ENCODE measurements around the gene MT4. TPM values are rescaled to one million over a fixed set of nuclear protein-coding genes. Genes with fewer than 3 reads are reported as not detected.

Gene MT4
- total RNA-seq, 1 experiment from 2014 or later: not detected

- no peaks in the 10 kb centered on the region; the same call in 1 of the 2 replicates for H3K79me2 ChIP-seq (ENCODE audit: low read depth)
- BruUV-seq (replicated peaks): no TSS peak
- H3K4me1 ChIP-seq (replicated peaks; ENCODE audit: insufficient read depth): peaks cover 72% of the 10 kb centered on the region
- H3F3A ChIP-seq (ENCODE audit: insufficient read depth, low read depth): peaks cover 62% of the 10 kb centered on the region
- peak in 1 of 2 experiments; percentile 92 for DNase-seq
- ChIA-PET POLR2A (ENCODE audit: unreplicated experiment) (interaction anchor here (0.6 kb wide), 5 partner anchors 51 to 1137 kb away, joined by 3 to 9 read pairs (median 6); no protein-coding TSS in a partner anchor), CTCF (interaction anchor here (1.0 to 1.6 kb wide), 3 partner anchors 30 to 95 kb away, joined by 3 to 5 read pairs (median 4); no protein-coding TSS in a partner anchor)
- H3K4me2 ChIP-seq: peak overlapping the region; percentile 90
- H3K27me3 ChIP-seq (ENCODE audit: insufficient read depth, low read depth): no peaks in the 10 kb centered on the region
- H3K9me3 ChIP-seq (ENCODE audit: insufficient read depth, low read depth): no peaks in the 10 kb centered on the region
- no peaks in the 10 kb centered on the region for H3K9me2 ChIP-seq (ENCODE audit: insufficient read depth)
- H2AFZ ChIP-seq: peak overlapping the region; percentile 18; the same call in 1 of the 2 replicates
- H3K4me3 ChIP-seq: peak overlapping the region; percentile 90; the same call in 1 of the 2 replicates
- H3K27ac ChIP-seq: peak overlapping the region; percentile 95
- H4K20me1 ChIP-seq (ENCODE audit: insufficient read depth): no peaks in the 10 kb centered on the region
- H3K36me3 ChIP-seq (ENCODE audit: low read depth): no peaks in the 10 kb centered on the region
- TF ChIP-seq EZH2 (IDR thresholded peaks at IDR 0.05; ENCODE audit: low read depth) (no peak), CTCF (conservative IDR thresholded peaks at IDR 0.05) (no peak)
- intact Hi-C loops (cut with micrococcal nuclease; ENCODE audit: unreplicated experiment): loop anchor here (1.0 to 10.0 kb wide), 7 partner anchors 20 to 1134 kb away; partner anchors contain the start of gene MT1X
These were observed 41.7 kb downstream of the MT4 start for GRCh38 chr16:56606476-56607108.

- Histone ChIP-seq H3K4me1 (replicated peaks; ENCODE audit: insufficient read depth) (peaks cover 77% of the 10 kb centered on the region), H3K27me3 (ENCODE audit: insufficient read depth, low read depth) (no peaks in the 10 kb centered on the region), H3K36me3 (ENCODE audit: low read depth) (no peaks in the 10 kb centered on the region), H3K79me2 (ENCODE audit: low read depth) (no peaks in the 10 kb centered on the region; the same call in 1 of the 2 replicates), H4K20me1 (ENCODE audit: insufficient read depth) (no peaks in the 10 kb centered on the region), H2AFZ (peak overlapping the region; percentile 18; the same call in 1 of the 2 replicates), H3K9me2 (ENCODE audit: insufficient read depth) (no peaks in the 10 kb centered on the region), H3K9me3 (ENCODE audit: insufficient read depth, low read depth) (no peaks in the 10 kb centered on the region), H3K4me3 (peak overlapping the region; percentile 90; the same call in 1 of the 2 replicates), H3K4me2 (peak overlapping the region; percentile 90), H3F3A (ENCODE audit: insufficient read depth, low read depth) (peaks cover 62% of the 10 kb centered on the region), H3K27ac (peak overlapping the region; percentile 95)
- POLR2A ChIA-PET (ENCODE audit: unreplicated experiment): interaction anchor here (0.6 kb wide), 3 partner anchors 50 to 1138 kb away, joined by 3 to 9 read pairs (median 3); no protein-coding TSS in a partner anchor
- CTCF ChIA-PET: interaction anchor here (1.1 to 1.6 kb wide), 2 partner anchors 36 to 95 kb away, joined by 3 to 5 read pairs; no protein-coding TSS in a partner anchor
- DNase-seq: peak; percentile 70 to 95
- TF ChIP-seq CTCF (conservative IDR thresholded peaks at IDR 0.05) (no peak), EZH2 (IDR thresholded peaks at IDR 0.05; ENCODE audit: low read depth) (no peak)
- intact Hi-C loops (cut with micrococcal nuclease; ENCODE audit: unreplicated experiment): loop anchor here (2.0 to 10.0 kb wide), 6 partner anchors 20 to 1135 kb away; partner anchors contain the start of gene MT1X
- no TSS peak for BruUV-seq (replicated peaks)
These were observed 42.3 kb downstream of the MT4 start for GRCh38 chr16:56607109-56607618.

GRCh38 chr16:56607675-56608042 lies 42.8 kb downstream of the MT4 start:
- ChIA-PET POLR2A (ENCODE audit: unreplicated experiment) (no interaction called here), CTCF (no interaction called here)
- Histone ChIP-seq H3K9me3 (ENCODE audit: insufficient read depth, low read depth) (no peaks in the 10 kb centered on the region), H3K4me2 (peak overlapping the region; percentile 90), H3K9me2 (ENCODE audit: insufficient read depth) (no peaks in the 10 kb centered on the region), H3K36me3 (ENCODE audit: low read depth) (no peaks in the 10 kb centered on the region), H3K4me3 (peak overlapping the region; percentile 90), H2AFZ (no peak overlapping the region), H3K4me1 (replicated peaks; ENCODE audit: insufficient read depth) (peaks cover 82% of the 10 kb centered on the region), H4K20me1 (ENCODE audit: insufficient read depth) (no peaks in the 10 kb centered on the region), H3K27me3 (ENCODE audit: insufficient read depth, low read depth) (no peaks in the 10 kb centered on the region), H3F3A (ENCODE audit: insufficient read depth, low read depth) (peaks cover 62% of the 10 kb centered on the region), H3K79me2 (ENCODE audit: low read depth) (no peaks in the 10 kb centered on the region; the same call in 1 of the 2 replicates), H3K27ac (peak overlapping the region; percentile 95)
- no peak for DNase-seq
- intact Hi-C loops (cut with micrococcal nuclease; ENCODE audit: unreplicated experiment): loop anchor here (1.0 to 10.0 kb wide), 7 partner anchors 19 to 1135 kb away; partner anchors contain the start of gene MT1X
- TSS peak; percentile 64 for BruUV-seq (replicated peaks)
- TF ChIP-seq CTCF (conservative IDR thresholded peaks at IDR 0.05): no peak
- no peak for TF ChIP-seq EZH2 (IDR thresholded peaks at IDR 0.05; ENCODE audit: low read depth)
